Measurements from ENCODE around the gene BPI.
"Not testable (repeated sequence)": the region's sequence is repeated elsewhere in the genome, so short reads cannot be mapped to it uniquely, and the experiment has no call there.

The BPI gene

DNA sequence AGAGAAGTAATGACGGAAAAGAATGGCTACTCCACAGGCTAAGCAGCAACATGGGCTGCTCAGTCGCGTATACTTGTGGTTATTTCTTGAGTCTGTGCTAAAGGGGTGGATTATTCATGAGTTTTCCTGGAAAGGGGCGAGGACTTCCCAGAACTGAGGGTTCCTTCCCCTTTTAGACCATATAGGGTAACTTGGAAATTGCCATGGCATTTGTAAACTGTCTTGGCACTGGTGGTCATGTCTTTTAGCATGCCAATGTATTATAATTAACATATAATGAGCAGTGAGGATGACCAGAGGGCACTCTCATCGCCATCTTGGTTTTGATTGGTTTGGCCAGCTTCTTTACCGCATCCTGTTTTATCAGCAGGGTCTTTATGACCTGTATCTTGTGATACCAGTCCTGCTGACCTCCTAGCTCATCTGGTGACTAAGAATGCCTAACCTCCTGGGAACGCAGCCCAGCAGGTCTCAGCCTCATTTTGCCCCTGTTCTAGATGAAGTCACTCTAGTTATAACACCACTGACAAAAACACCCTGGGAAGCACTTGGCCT is 53.8 kb downstream of the BPI start:
- DNase-seq = no peak

DNA sequence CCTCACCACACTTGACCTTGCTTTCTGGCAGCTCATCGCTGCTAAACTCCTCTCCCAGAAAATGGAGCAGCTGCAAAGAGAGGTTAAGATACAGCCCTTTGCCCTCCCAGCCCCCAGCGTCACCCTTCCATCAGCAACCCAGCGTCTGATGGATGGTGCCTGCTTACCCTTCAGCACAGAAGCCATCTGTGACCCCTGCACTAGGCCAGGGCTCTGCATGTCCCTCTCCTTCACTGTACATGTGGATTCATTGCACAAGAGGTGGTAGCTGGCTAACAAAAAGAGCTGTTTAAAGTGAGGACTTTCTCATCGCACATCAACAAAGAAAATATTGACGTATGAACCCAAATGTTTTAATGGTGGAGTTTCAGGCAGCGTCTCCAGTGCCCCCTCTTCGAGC is 54.6 kb downstream of the BPI start:
- DNase-seq = no peak

DNA sequence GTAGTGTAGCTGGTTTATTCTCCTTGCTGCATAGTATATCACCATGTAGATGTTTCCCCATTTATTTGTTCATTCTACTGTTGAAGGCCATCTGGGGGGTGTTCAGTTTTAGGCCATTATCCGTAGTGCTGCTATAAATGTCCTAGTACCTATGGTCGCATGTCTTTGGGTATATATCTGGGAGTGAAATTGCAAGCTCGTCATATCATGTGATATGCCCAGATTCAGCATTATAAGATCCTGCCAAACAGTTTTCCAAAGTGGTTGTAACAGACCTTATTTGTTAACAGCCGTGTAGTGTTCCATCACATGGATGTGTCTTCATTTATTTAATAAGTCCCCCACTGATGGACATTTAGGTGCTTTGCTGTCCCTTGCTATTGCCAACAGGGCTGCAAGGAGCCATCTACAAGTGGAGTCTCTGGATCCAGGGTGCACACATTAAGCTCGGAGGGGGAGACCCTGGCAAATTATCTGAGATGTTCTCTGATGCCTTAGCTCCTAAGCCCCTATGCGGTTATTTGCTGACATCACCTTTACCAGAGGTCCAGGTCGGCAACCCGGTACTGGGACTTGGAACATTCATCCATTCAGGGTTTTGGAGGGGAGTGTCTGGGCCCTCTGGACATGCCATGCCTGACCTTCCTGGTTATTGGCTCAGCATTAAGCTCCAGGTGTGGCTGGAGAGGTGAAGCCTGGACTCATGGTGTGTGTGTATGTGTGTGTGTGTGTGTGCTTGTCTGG is 59.2 kb downstream of the BPI start:
- DNase-seq = no peak

DNA sequence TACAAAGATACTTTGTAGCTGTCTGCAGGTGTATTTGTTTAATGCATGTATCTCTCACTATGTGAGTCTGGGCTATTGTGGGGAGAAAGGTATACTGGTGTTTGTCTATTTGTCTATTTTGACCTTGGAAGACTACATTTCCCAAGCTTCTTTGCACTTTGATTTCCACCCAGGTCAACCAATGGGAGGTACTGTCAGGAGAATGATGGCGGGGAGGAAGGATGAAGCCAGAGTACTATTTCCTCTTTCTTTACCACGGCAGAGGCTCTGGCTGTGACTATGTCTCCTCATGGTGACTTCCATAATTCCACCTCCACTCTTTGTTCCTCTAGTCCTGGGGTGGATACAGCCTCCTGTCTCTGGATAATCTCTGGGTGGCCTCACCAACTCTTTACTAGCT is 65.4 kb downstream of the BPI start:
- DNase-seq = no peak

DNA sequence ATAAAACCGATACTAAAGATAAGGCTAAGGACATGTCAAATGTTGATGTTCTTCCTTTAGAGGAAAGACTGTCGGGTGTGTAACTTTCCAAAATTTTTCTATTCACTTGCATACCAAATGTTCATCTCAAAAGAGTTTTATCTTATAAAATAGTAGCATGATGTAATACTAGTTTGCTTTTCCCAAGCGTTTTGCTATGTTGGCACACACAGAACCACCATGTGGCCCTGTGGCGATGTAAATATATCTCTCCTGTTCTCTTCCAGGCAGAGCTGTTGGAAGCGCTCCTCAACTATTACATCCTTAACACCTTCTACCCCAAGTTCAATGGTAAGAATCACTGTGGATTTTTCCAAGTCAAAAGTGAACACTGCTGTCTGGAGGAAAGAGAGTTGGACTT is 68.8 kb downstream of the BPI start:
- DNase-seq = no peak

DNA sequence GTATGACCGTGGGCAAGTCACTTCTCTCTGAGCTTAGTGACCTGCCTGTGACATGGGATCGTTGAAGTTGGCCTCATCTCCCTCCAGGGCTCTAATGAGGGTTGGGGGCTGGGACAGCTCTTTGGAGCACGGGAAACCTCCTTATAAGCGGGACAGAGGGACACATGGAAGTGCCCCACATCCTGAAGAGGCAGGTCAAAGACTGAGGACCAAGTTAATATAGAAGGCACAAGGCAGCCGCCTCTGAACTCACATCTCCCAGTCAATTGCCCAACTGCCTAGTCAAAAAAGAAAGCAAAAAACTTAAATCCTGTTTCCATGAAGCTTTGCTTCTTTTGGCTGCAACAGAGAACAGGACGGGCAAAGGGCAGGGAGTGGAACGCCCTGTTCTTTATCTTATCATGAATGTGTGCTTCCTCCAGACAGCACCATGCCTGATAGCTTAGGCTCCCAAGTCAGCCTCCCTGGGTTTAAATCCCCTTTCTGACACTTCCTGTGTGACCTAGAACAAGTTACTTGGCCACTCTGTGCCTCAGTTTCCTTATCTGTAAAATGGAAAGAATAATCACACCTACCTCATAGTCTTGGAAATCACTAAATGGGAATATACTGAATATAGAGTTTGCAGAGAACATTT is 69.4 kb downstream of the BPI start:
- no peak for DNase-seq

DNA sequence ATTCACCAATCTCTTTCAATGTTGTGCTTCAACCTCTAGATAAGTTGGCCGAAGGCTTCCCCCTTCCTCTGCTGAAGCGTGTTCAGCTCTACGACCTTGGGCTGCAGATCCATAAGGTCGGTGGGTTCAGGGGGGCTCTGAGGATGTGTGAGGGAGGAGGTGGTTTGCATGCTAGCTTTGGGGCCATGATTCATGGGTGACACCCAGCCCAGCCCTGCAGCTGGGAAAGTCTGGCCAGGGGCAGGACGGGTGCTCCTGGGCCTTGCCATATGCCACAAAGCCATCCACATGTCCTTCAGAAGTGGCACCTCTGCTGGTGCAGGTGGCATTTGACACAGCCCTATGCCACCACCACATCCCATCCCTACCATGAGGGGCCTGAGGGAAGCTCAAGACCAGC is 69.9 kb downstream of the BPI start:
- no peak for DNase-seq

DNA sequence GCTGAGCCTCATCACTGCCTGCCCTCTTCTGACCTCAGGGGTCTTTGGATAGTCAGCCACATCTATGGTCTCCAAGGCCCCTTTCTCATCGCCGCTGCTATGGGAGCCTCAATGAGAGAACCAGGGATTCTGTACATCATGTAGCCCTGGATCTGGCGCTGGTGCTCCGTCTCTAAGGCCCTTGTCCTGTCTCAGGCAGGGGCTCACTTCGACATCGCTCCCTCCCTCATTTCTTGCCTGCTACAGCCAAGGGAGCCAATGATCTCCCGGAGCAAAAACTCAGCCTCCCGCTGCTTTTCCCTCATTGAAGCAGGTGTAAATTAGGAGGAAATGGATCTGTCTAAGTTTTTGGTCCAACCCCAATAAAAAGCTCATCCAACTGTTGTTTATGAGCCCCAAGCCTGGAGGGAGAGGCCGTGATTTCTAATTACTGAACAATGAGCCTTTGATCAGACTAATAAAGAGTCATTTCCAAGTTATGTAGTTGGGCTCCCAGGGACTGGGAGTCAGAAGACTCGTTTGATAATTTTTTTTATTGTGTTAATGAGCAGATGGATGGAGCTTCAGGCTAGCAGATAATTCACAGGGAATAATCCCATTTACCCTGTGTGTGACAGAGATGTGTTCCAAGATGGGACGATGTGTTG is 73.2 kb downstream of the BPI start:
- DNase-seq = peak in 3 of 51 donors; percentile 4 to 15 (median 11)

DNA sequence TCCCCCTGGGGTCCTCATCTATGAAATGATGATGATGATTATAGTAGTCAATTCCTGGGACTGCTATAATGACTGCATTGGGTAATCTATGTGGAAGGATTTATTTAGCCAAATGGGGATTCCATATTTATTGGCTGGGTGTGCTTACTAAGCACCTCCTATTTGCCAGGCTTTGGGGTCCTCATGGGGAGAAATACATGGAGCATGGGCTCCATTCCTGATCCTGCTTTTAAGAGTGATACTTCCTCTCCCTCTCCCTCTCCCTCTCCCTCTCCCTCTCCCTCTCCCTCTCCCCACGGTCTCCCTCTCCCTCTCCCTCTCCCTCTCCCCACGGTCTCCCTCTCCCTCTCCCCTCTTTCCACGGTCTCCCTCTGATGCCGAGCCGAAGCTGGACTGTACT is 73.9 kb downstream of the BPI start:
- not testable (repeated sequence) for DNase-seq

DNA sequence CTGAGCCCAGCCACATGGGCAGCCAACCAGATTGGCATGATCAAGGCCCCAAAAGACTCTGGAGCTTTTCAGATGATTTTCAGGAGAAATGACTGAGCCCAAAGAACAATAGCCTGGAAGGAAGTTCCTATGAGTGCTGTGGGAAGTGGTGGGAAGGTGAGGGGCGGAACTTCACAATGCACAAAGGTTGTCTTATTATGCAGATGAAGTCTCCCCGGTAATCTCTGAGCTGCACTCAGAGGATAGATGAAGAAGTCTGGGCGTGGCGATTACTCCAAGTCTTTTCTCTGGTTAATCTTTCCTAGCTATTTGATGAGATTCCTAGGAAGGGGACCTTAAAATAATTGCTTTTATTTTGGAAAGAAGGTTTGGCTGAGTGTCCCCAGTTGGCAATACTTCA is 79.2 kb downstream of the BPI start:
- DNase-seq = no peak

DNA sequence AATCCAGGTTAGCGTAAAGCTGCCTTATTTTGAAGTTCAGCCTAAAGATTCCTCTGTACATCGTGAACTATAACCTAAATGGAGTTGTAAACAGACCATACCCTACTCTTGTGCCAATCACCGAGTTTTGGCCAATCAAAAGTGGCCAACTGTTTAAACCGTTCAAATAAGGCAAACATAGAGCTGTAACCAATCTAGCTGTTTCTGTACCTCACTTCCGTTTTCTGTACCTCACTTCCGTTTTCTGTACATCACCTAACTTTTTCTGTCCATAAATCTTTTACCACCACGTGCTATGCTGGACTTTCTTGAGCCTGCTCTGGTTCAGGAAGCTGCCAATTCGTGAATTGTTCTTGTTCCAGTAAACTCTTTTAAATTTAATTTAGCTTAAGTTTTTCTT is 82.0 kb downstream of the BPI start:
- DNase-seq = no peak

DNA sequence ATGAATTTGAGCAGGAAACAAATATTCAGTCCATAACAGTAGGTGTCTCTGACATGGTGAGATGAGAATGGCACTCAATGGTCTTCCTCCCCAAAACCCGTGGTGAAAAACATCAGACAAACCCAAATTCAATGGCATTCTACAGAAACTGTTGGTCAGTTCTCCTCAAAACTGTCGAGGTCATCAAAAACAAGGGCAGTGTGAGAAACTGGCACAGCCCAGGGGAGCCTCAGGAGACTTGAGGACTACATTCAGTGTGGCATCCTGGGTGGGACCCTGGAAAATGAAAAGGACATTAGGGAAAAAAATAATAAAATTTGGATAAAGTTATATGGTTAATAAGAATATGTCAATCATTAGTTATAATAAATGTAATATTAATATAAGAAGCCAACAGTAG is 82.9 kb downstream of the BPI start:
- DNase-seq = no peak

All from hypothalamus (tissue), 51 donors.